ENCODE measurements around the gene ANKRD18A.
"Not testable (repeated sequence)": the region's sequence is repeated elsewhere in the genome, so short reads cannot be mapped to it uniquely, and the experiment has no call there.

Gene ANKRD18A

DNA sequence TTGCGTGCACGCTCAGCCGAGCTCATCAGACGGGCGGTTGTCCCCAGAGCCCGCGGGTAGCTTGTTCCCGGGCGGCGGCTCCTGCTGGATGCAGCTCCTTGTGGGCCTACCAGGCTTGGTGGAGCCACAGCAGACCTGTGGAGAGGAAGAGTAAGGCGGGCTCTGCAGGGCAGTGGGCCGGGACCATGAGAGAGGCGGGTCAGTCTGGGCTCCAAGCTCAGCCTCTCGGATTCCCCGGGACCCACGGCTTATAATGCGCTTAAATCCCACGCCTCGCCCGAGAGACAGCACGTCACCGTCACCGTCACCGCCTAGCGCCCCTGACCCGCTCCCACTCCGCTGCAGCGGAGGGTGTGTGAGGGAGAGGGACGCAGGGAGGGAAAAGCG is 1.9 kb upstream of the ANKRD18A start:
- H3K4me3 ChIP-seq (ENCODE audit: low read length): peak overlapping the region; percentile 75

DNA sequence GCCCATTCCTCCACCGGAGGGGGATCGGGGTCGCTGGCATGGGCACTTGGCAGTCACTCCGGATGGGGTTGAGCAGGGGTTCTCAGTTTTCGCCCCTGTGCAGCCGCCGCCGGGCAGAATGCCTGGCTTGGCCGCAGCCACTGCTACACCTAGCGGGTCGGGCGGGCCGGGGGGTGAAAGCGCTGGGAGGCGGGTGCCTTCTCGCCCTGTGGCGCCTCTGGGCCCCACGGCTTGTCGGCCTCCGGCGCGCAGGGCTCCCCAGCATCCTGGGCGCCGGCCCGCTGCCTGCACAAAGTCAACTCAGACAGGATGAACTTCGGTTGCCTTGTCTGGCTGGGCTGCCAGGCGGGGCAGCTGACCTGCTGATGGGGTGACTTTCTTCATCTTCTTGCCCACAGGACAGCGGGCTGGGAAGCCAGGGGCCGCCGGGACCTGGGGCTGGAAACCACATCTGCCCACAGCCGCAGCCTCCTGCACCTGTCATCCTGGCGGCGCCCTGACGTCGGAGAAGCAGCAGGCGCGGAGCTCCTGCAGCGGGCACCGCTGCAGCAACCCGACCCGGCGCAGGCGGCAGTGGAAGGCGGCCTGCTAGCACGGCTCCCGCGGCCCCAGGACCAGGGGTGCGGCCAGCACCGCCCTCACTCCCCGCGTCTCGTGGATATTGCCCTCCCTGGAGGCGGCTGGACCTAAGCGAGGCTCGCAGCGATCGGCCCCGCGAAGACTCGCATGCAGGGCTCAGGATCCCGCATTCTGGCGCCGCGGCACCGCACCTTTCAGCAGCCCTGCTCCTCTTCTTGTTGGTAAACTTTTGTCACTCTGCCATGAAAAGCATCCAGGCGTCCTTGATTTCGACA is 1.3 kb upstream of the ANKRD18A start:
- Histone ChIP-seq H3K9me3 (ENCODE audit: insufficient read depth, low read depth, low read length) (peaks cover 10% of the 10 kb centered on the region; the same call in 1 of the 2 replicates), H3K27me3 (ENCODE audit: insufficient read depth, low read length) (peaks cover 56% of the 10 kb centered on the region), H3K36me3 (ENCODE audit: insufficient read depth, low read depth, low read length) (no peaks in the 10 kb centered on the region), H3K4me3 (ENCODE audit: low read length) (peak overlapping the region; percentile 75), H3K27ac (ENCODE audit: low read length) (no peak overlapping the region), H3K4me1 (ENCODE audit: insufficient read depth, low read length) (peaks cover 6% of the 10 kb centered on the region; the same call in 1 of the 2 replicates), H3K9ac (ENCODE audit: low read depth, low read length) (peak overlapping the region; percentile 68; the same call in 1 of the 2 replicates)

More for the DNA sequence above, 1.9 kb upstream of the ANKRD18A start:
- Histone ChIP-seq H3K9me3 (ENCODE audit: insufficient read depth, low read depth, low read length) (peaks cover 10% of the 10 kb centered on the region; the same call in 1 of the 2 replicates), H3K27me3 (ENCODE audit: insufficient read depth, low read length) (peaks cover 58% of the 10 kb centered on the region), H3K36me3 (ENCODE audit: insufficient read depth, low read depth, low read length) (no peaks in the 10 kb centered on the region), H3K9ac (ENCODE audit: low read depth, low read length) (peak overlapping the region; percentile 53; the same call in 1 of the 2 replicates), H3K27ac (ENCODE audit: low read length) (no peak overlapping the region), H3K4me1 (ENCODE audit: insufficient read depth, low read length) (peaks cover 6% of the 10 kb centered on the region; the same call in 1 of the 2 replicates)

- Histone ChIP-seq H3K27ac (ENCODE audit: low read length) (no peak overlapping the region), H3K4me1 (ENCODE audit: insufficient read depth, low read length) (peaks cover 6% of the 10 kb centered on the region; the same call in 1 of the 2 replicates), H3K27me3 (ENCODE audit: insufficient read depth, low read length) (peaks cover 56% of the 10 kb centered on the region), H3K9ac (ENCODE audit: low read depth, low read length) (peak overlapping the region; percentile 68; the same call in 1 of the 2 replicates), H3K4me3 (ENCODE audit: low read length) (peak overlapping the region; percentile 75), H3K36me3 (ENCODE audit: insufficient read depth, low read depth, low read length) (no peaks in the 10 kb centered on the region), H3K9me3 (ENCODE audit: insufficient read depth, low read depth, low read length) (peaks cover 10% of the 10 kb centered on the region; the same call in 1 of the 2 replicates)
These were observed 594 bp downstream of the ANKRD18A start for GRCh38 chr9:38619556-38620447.

- H3K36me3 ChIP-seq (ENCODE audit: insufficient read depth, low read depth, low read length); H3K9me3 ChIP-seq (ENCODE audit: insufficient read depth, low read depth, low read length); H3K27me3 ChIP-seq (ENCODE audit: insufficient read depth, low read length); H3K9ac ChIP-seq (ENCODE audit: low read depth, low read length); H3K4me3 ChIP-seq (ENCODE audit: low read length); H3K4me1 ChIP-seq (ENCODE audit: insufficient read depth, low read length); H3K27ac ChIP-seq (ENCODE audit: low read length): not testable (repeated sequence)
These were observed 22.2 kb downstream of the ANKRD18A start for GRCh38 chr9:38598029-38598745.

GRCh38 chr9:38595117-38595516 is 25.3 kb downstream of the ANKRD18A start:
- not testable (repeated sequence) for H3K9ac ChIP-seq (ENCODE audit: low read depth, low read length); H3K36me3 ChIP-seq (ENCODE audit: insufficient read depth, low read depth, low read length); H3K4me1 ChIP-seq (ENCODE audit: insufficient read depth, low read length); H3K27me3 ChIP-seq (ENCODE audit: insufficient read depth, low read length); H3K27ac ChIP-seq (ENCODE audit: low read length); H3K9me3 ChIP-seq (ENCODE audit: insufficient read depth, low read depth, low read length); H3K4me3 ChIP-seq (ENCODE audit: low read length)

DNA sequence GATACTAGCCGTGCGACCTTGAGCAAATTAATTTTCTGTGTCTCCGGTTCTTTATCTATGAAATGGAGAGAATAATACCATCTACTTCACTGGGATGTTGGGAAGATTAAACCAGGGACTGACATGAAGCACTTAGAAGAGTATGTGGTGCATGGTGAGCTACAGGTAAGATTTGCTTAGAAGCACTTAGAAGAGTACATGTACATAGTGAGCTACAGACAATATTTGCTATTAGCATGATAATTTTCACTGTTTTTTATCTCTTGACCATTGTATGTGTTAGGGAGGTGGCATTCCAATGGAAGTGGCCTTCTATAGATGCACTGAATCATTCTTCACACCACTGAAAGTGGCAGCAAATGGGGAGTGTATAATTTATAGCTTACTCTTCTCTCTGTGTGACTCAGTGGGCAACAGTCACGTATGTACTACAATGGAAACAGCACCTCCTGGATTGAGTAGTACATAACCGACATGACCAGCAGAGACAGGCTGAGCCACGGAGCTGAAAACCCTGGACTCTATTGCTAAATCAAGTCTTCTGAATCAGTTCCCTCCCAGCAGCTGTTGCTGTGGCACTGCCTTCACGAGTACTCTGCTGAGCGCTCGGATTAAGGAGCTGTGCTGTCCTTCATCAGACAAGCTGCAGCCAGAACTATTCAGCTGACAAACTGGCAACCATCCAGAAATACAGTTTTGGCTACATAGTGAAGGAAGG is 28.9 kb downstream of the ANKRD18A start:
- not testable (repeated sequence) for H3K27ac ChIP-seq (ENCODE audit: low read length); H3K9ac ChIP-seq (ENCODE audit: low read depth, low read length); H3K4me1 ChIP-seq (ENCODE audit: insufficient read depth, low read length); H3K9me3 ChIP-seq (ENCODE audit: insufficient read depth, low read depth, low read length); H3K4me3 ChIP-seq (ENCODE audit: low read length); H3K36me3 ChIP-seq (ENCODE audit: insufficient read depth, low read depth, low read length); H3K27me3 ChIP-seq (ENCODE audit: insufficient read depth, low read length)

GRCh38 chr9:38583765-38584164 is 36.6 kb downstream of the ANKRD18A start:
- not testable (repeated sequence) for H3K36me3 ChIP-seq (ENCODE audit: insufficient read depth, low read depth, low read length); H3K4me3 ChIP-seq (ENCODE audit: low read length); H3K4me1 ChIP-seq (ENCODE audit: insufficient read depth, low read length); H3K27ac ChIP-seq (ENCODE audit: low read length); H3K9me3 ChIP-seq (ENCODE audit: insufficient read depth, low read depth, low read length); H3K27me3 ChIP-seq (ENCODE audit: insufficient read depth, low read length); H3K9ac ChIP-seq (ENCODE audit: low read depth, low read length)

DNA sequence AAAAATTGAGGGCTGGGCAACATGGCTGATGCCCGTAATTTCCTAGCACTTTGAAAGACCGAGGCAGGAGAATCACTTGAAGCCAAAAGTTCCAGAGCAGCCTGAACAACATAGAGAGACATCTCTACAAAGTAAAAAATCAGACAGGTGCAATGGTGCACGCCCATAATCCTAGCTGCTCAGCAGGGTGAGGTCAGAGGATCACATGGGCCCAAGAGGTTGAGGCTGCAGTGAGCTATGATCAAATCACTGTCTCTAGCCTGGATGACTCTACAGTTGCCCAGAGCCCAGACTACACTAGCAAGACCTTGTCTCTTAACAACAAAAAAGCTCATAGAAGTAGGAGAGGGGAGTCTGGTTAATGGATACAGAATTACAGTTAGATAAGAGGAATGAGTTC is 40.3 kb downstream of the ANKRD18A start:
- not testable (repeated sequence) for H3K4me1 ChIP-seq (ENCODE audit: insufficient read depth, low read length); H3K36me3 ChIP-seq (ENCODE audit: insufficient read depth, low read depth, low read length); H3K9ac ChIP-seq (ENCODE audit: low read depth, low read length); H3K9me3 ChIP-seq (ENCODE audit: insufficient read depth, low read depth, low read length); H3K27ac ChIP-seq (ENCODE audit: low read length); H3K4me3 ChIP-seq (ENCODE audit: low read length); H3K27me3 ChIP-seq (ENCODE audit: insufficient read depth, low read length)

DNA sequence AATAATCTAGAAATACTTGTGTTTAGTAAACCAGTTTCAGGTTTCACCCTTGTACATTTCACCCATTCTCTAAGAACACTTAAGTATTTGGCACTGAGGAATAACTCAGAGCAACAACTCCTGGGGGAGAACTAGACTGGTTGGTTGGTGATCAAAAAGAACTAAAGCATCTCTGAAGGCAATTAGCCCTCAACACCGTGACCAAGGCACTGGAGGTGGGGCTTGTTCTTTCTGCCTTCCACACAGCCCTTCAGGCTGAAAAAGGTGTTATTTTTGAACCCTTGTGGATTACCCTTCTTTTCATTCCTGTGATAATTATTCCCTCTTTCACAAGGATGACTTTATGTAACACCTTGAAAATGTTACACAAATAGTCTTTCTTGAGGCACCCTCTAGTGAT is 44.2 kb downstream of the ANKRD18A start:
- not testable (repeated sequence) for H3K9me3 ChIP-seq (ENCODE audit: insufficient read depth, low read depth, low read length); H3K27me3 ChIP-seq (ENCODE audit: insufficient read depth, low read length); H3K4me1 ChIP-seq (ENCODE audit: insufficient read depth, low read length); H3K27ac ChIP-seq (ENCODE audit: low read length); H3K36me3 ChIP-seq (ENCODE audit: insufficient read depth, low read depth, low read length); H3K4me3 ChIP-seq (ENCODE audit: low read length); H3K9ac ChIP-seq (ENCODE audit: low read depth, low read length)

DNA sequence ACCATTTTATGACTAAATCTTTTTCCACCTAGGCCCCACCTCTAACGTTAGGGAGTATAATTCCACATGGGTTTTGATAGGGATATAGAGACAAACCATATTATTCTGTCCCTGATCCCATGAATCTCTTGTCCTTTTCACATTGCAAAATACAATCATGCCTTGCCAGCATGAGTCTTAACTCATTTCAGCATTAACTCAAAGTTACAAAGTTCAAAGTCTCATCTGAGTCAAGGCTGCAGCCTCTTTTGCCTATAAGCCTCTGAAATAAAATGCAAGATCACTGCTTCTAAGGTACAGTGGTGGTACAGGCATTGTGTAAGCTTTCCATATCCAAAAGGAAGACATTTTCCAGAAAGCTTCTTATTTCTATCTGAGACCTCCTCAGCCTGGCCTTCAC is 54.3 kb downstream of the ANKRD18A start:
- H3K27me3 ChIP-seq (ENCODE audit: insufficient read depth, low read length); H3K9ac ChIP-seq (ENCODE audit: low read depth, low read length); H3K27ac ChIP-seq (ENCODE audit: low read length); H3K4me3 ChIP-seq (ENCODE audit: low read length); H3K36me3 ChIP-seq (ENCODE audit: insufficient read depth, low read depth, low read length); H3K4me1 ChIP-seq (ENCODE audit: insufficient read depth, low read length); H3K9me3 ChIP-seq (ENCODE audit: insufficient read depth, low read depth, low read length): not testable (repeated sequence)

GRCh38 chr9:38565178-38565577 is 55.2 kb downstream of the ANKRD18A start:
- H3K4me1 ChIP-seq (ENCODE audit: insufficient read depth, low read length); H3K36me3 ChIP-seq (ENCODE audit: insufficient read depth, low read depth, low read length); H3K9ac ChIP-seq (ENCODE audit: low read depth, low read length); H3K9me3 ChIP-seq (ENCODE audit: insufficient read depth, low read depth, low read length); H3K27ac ChIP-seq (ENCODE audit: low read length); H3K27me3 ChIP-seq (ENCODE audit: insufficient read depth, low read length); H3K4me3 ChIP-seq (ENCODE audit: low read length): not testable (repeated sequence)

Data from iPS-20b (cell line).